PFSK-1 (cell line): ENCODE results near the gene HIRIP3.
A peak's percentile ranks its signal among the peaks of the same experiment; 100 is the strongest.

Experiments used
- FOXP2 ChIP-seq: optimal IDR thresholded peaks from 2 replicates; pipeline ENCODE3; 2011; ENCODE audit warnings: borderline replicate concordance, control low read depth, inconsistent platforms; ENCODE audit not compliant: insufficient read depth; ENCODE audit errors: extremely low read length, extremely low read depth
- POLR2AphosphoS5 ChIP-seq: IDR thresholded peaks from 2 replicates; pipeline ENCODE4 v1.6.1; 2012; ENCODE audit warnings: low read depth, mild to moderate bottlenecking, control low read depth, low read length, moderate library complexity
- REST ChIP-seq, 2 experiments: IDR thresholded peaks; 2 replicates each; pipeline versions ENCODE4 v1.6.1 to v1.8.0; 2011 to 2012; ENCODE audit warnings: low read depth in 2 of 2, low read length in 2 of 2, control low read depth in 1 of 2, inconsistent platforms in 1 of 2, mild to moderate bottlenecking in 1 of 2, moderate library complexity in 1 of 2; ENCODE audit not compliant: insufficient read depth in 1 of 2
- SIN3A ChIP-seq: IDR thresholded peaks from 2 replicates; pipeline ENCODE4 v1.6.1; 2012; ENCODE audit warnings: mild to moderate bottlenecking, low read length, moderate library complexity, borderline replicate concordance; ENCODE audit not compliant: insufficient read depth
- TAF1 ChIP-seq: IDR thresholded peaks from 2 replicates; pipeline ENCODE4 v1.6.1; 2012; ENCODE audit warnings: low read length, control low read depth, borderline replicate concordance; ENCODE audit not compliant: insufficient read depth

The HIRIP3 gene

GRCh38 chr16:29995911-29996765, 721 bp upstream of the HIRIP3 start, which contains the start of gene INO80E:
INO80E (plus strand) TSS chr16:29996241; CDS start chr16:29996311, 70 bp downstream.
- TF ChIP-seq POLR2AphosphoS5 (no peak; the same call in 1 of the 2 replicates), TAF1 (peak; percentile 84; the same call in 1 of the 2 replicates), REST (IDR thresholded peaks at IDR 0.05; ENCODE audit: insufficient read depth in 1 of 2, low read depth in 2 of 2, low read length in 2 of 2) (peak in 1 of 2 experiments; percentile 8; a peak in 1 of 4 replicates), FOXP2 (peak; percentile 98), SIN3A (no peak)

GRCh38 chr16:29994600-29995323, 655 bp downstream of the HIRIP3 start:
- TF ChIP-seq TAF1 (no peak), FOXP2 (no peak), POLR2AphosphoS5 (no peak), SIN3A (no peak), REST (IDR thresholded peaks at IDR 0.05; ENCODE audit: insufficient read depth in 1 of 2, low read depth in 2 of 2, low read length in 2 of 2) (no peak)

GRCh38 chr16:29993903-29994599, 1.4 kb downstream of the HIRIP3 start:
- TF ChIP-seq REST (IDR thresholded peaks at IDR 0.05; ENCODE audit: insufficient read depth in 1 of 2, low read depth in 2 of 2, low read length in 2 of 2) = no peak
- no peak for TF ChIP-seq POLR2AphosphoS5
- TF ChIP-seq TAF1 = no peak

GRCh38 chr16:29993191-29993902, 2.1 kb downstream of the HIRIP3 start:
- TF ChIP-seq SIN3A = no peak
- TF ChIP-seq POLR2AphosphoS5 = peak; percentile 11; the same call in 1 of the 2 replicates
- TF ChIP-seq REST (IDR thresholded peaks at IDR 0.05; ENCODE audit: insufficient read depth in 1 of 2, low read depth in 2 of 2, low read length in 2 of 2) = no peak
- no peak for TF ChIP-seq FOXP2
- TF ChIP-seq TAF1 = no peak
